HCT116 (cell line): Measurements from ENCODE around the gene RASIP1. TPM values are rescaled to one million over a fixed set of nuclear protein-coding genes. Genes with fewer than 3 reads are reported as not detected.

Experiments
- ATAC-seq: fragments of 200-7000 bp; cut with Tn5 transposase; 2 replicates; pipeline ENCODE4 v1.9.1; 2020; ENCODE audit warnings: mild to moderate bottlenecking, moderate library complexity
- BruUV-seq: library from RNA; stranded (reverse); fragments of 400-500 nt; replicated peaks from 2 replicates; lab custom pipeline; 2021; lab: Mats Ljungman, UMichigan
- CTCF ChIA-PET: fragments of 300-600 bp; sonication (Branson Sonifier 250); formaldehyde crosslinking; loops from one replicate; lab custom pipeline; 2021; ENCODE audit warnings: antibody characterized with exemption; lab: Charles Lee
- POLR2A ChIA-PET: fragments of 300-600, 350-600 bp; sonication (Branson Sonifier 250); formaldehyde crosslinking; loops from one replicate; lab custom pipeline; 2021; ENCODE audit warnings: antibody characterized with exemption; lab: Charles Lee
- RAD21 ChIA-PET, 2 experiments: fragments of 300-600 bp; sonication (Branson Sonifier 250); formaldehyde crosslinking; loops; one replicate each; lab custom pipeline; 2023; ENCODE audit warnings: low total read pairs in 2 of 2; ENCODE audit not compliant: uncharacterized antibody in 2 of 2, unreplicated experiment in 2 of 2, low non-redundant PET in 1 of 2; lab: Charles Lee
- DNase-seq: peaks from one replicate; pipeline ENCODE4 v3.0.0-alpha.2; 2010; ENCODE audit warnings: low read depth, low spot score
- H2AFZ ChIP-seq: fragments of 200-600 bp; shearing (Covaris generic), sonication (generic); 2 replicates; pipeline ENCODE4 v1.6.1; 2017; ENCODE audit warnings: low read depth, mixed run types, mixed read lengths, antibody characterized with exemption, low read length; ENCODE audit not compliant: poor library complexity, severe bottlenecking
- H3K27ac ChIP-seq: 2 replicates; pipeline ENCODE4 v1.5.1; 2012; ENCODE audit warnings: low read depth, low read length
- H3K27me3 ChIP-seq: fragments of 200-600 bp; sonication (generic); 2 replicates; pipeline ENCODE4 v1.6.1; 2016; ENCODE audit warnings: mixed run types, low read length, mixed read lengths; ENCODE audit not compliant: insufficient read depth
- H3K36me3 ChIP-seq, 2 experiments: fragments of 200-500 bp in 1 of 2; fragments of 200-600 bp in 1 of 2; sonication (Bioruptor generic) in 1 of 2; sonication (generic) in 1 of 2; 2 replicates each; pipeline versions ENCODE4 v1.5.1 to v1.6.1; 2014 to 2016; ENCODE audit warnings: low read length in 2 of 2, inconsistent platforms in 1 of 2, mixed read lengths in 1 of 2, mixed run types in 1 of 2; ENCODE audit not compliant: insufficient read depth in 2 of 2, control insufficient read depth in 1 of 2
- H3K4me1 ChIP-seq, 2 experiments: fragments of 200-600 bp in 1 of 2; sonication (generic) in 1 of 2; 2 replicates each; pipeline versions ENCODE4 v1.5.1 to v1.6.1; 2012 to 2017; ENCODE audit warnings: low read length in 2 of 2, inconsistent platforms in 1 of 2, mild to moderate bottlenecking in 1 of 2, mixed read lengths in 1 of 2, mixed run types in 1 of 2, moderate library complexity in 1 of 2; ENCODE audit not compliant: insufficient read depth in 2 of 2, control insufficient read depth in 1 of 2
- H3K4me2 ChIP-seq: fragments of 200-600 bp; sonication (generic); 2 replicates; pipeline ENCODE4 v1.6.1; 2017; ENCODE audit warnings: mixed run types, low read length, mixed read lengths
- H3K4me3 ChIP-seq, 2 experiments: fragments of 200-600 bp in 1 of 2; sonication (generic) in 1 of 2; replicated peaks in 1 of 2; 2 replicates each; pipeline ENCODE4 v1.5.1; 2011 to 2016; ENCODE audit warnings: low read length in 2 of 2, control low read depth in 1 of 2, low read depth in 1 of 2, mild to moderate bottlenecking in 1 of 2, mixed read lengths in 1 of 2, mixed run types in 1 of 2
- H3K79me2 ChIP-seq: fragments of 200-600 bp; sonication (generic); 2 replicates; pipeline ENCODE4 v1.6.1; 2017; ENCODE audit warnings: mild to moderate bottlenecking, mixed run types, low read length, moderate library complexity, mixed read lengths; ENCODE audit not compliant: insufficient read depth
- H3K9ac ChIP-seq: fragments of 200-600 bp; sonication (generic); 2 replicates; pipeline ENCODE4 v1.6.1; 2016; ENCODE audit warnings: low read length, mixed read lengths
- H3K9me2 ChIP-seq: fragments of 200-600 bp; sonication (generic), shearing (Covaris generic); 2 replicates; pipeline ENCODE4 v1.6.1; 2017; ENCODE audit warnings: mixed run types, mild to moderate bottlenecking, moderate library complexity; ENCODE audit not compliant: insufficient read depth
- H3K9me3 ChIP-seq, 2 experiments: fragments of 200-500 bp in 1 of 2; fragments of 200-600 bp in 1 of 2; sonication (Bioruptor generic) in 1 of 2; sonication (generic) in 1 of 2; 2 replicates each; pipeline ENCODE4 v1.6.1; 2014 to 2017; ENCODE audit warnings: low read length in 2 of 2, mixed read lengths in 2 of 2, inconsistent platforms in 1 of 2, low read depth in 1 of 2, mild to moderate bottlenecking in 1 of 2, mixed run types in 1 of 2, moderate library complexity in 1 of 2; ENCODE audit not compliant: control insufficient read depth in 1 of 2, insufficient read depth in 1 of 2
- H4K20me1 ChIP-seq: fragments of 200-600 bp; sonication (generic), shearing (Covaris generic); 2 replicates; pipeline ENCODE4 v1.6.1; 2017; ENCODE audit warnings: mixed run types, mild to moderate bottlenecking, moderate library complexity; ENCODE audit not compliant: insufficient read depth
- CBX3 ChIP-seq: IDR thresholded peaks from 2 replicates; pipeline ENCODE4 v1.6.1; 2012; ENCODE audit warnings: low read depth
- CEBPB ChIP-seq: IDR thresholded peaks from 2 replicates; pipeline ENCODE4 v1.6.1; 2012; ENCODE audit warnings: low read depth
- ELF1 ChIP-seq: IDR thresholded peaks from 2 replicates; pipeline ENCODE4 v1.6.1; 2012; ENCODE audit warnings: low read depth, borderline replicate concordance
- EZH2 ChIP-seq: fragments of 200-600 bp; sonication (generic); IDR thresholded peaks from 2 replicates; pipeline ENCODE4 v1.6.1; 2017; ENCODE audit warnings: antibody characterized with exemption, mixed run types
- EZH2phosphoT487 ChIP-seq: fragments of 200-600 bp; IDR thresholded peaks from 2 replicates; pipeline ENCODE4 v1.6.1; 2018; ENCODE audit warnings: antibody characterized with exemption, borderline replicate concordance
- FOSL1 ChIP-seq: IDR thresholded peaks from 2 replicates; pipeline ENCODE4 v1.6.1; 2012; ENCODE audit warnings: low read depth
- JUND ChIP-seq: IDR thresholded peaks from 2 replicates; pipeline ENCODE4 v1.6.1; 2012
- POLR2A ChIP-seq: IDR thresholded peaks from 2 replicates; pipeline ENCODE4 v1.7.0; 2011; ENCODE audit warnings: borderline replicate concordance; ENCODE audit not compliant: insufficient read depth, insufficient read length; ENCODE audit errors: extremely low read depth
- RAD21 ChIP-seq: IDR thresholded peaks from 2 replicates; pipeline ENCODE4 v1.6.1; 2012; ENCODE audit warnings: low read depth, mild to moderate bottlenecking
- SP1 ChIP-seq: IDR thresholded peaks from 2 replicates; pipeline ENCODE4 v1.6.1; 2012; ENCODE audit warnings: low read depth
- SRF ChIP-seq: IDR thresholded peaks from 2 replicates; pipeline ENCODE4 v1.6.1; 2012; ENCODE audit warnings: low read depth
- TCF7L2 ChIP-seq: IDR thresholded peaks from 2 replicates; pipeline ENCODE4 v1.7.0; 2011; ENCODE audit warnings: borderline replicate concordance, inconsistent platforms; ENCODE audit not compliant: insufficient read depth, insufficient read length; ENCODE audit errors: extremely low read depth
- YY1 ChIP-seq: IDR thresholded peaks from 2 replicates; pipeline ENCODE4 v1.6.1; 2011; ENCODE audit warnings: low read length, low read depth, moderate library complexity, mild to moderate bottlenecking; ENCODE audit not compliant: insufficient replicate concordance; ENCODE audit errors: extremely low read depth
- ZBTB33 ChIP-seq: IDR thresholded peaks from 2 replicates; pipeline ENCODE4 v1.6.1; 2011; ENCODE audit warnings: mild to moderate bottlenecking, low read length, moderate library complexity; ENCODE audit not compliant: insufficient replicate concordance; ENCODE audit errors: extremely low read depth
- ZFX ChIP-seq: fragments of 450-650 bp; IDR thresholded peaks from 2 replicates; pipeline ENCODE4 v1.6.1; 2017
- ZNF274 ChIP-seq: fragments of 200-500 bp; sonication (Bioruptor generic); IDR thresholded peaks from 2 replicates; pipeline ENCODE4 v1.6.1; 2014; ENCODE audit warnings: mild to moderate bottlenecking, low read depth, low read length, inconsistent platforms
- intact Hi-C: fragments of 100-400 bp; cut with micrococcal nuclease; formaldehyde crosslinking; loops from 2 replicates; pipeline ENCODE4 v1.10.0; 2022
- total RNA-seq: library from RNA; stranded (reverse); gene quantifications from one replicate; pipeline ENCODE4 v1.2.1, GENCODE V29; 2021; ENCODE audit not compliant: unreplicated experiment
- TF ChIP-seq, protein P1 (sequence below): IDR thresholded peaks from 2 replicates; pipeline ENCODE4 v1.6.1; 2012
- TF ChIP-seq, protein P2 (sequence below), 3 experiments: fragments of 200-600 bp in 1 of 3; sonication (generic) in 1 of 3; IDR thresholded peaks in 2 of 3; conservative IDR thresholded peaks in 1 of 3; 2 replicates each; pipeline ENCODE4 v1.5.1; 2012 to 2017; ENCODE audit warnings: low read depth in 2 of 3, low read length in 2 of 3, antibody characterized with exemption in 1 of 3, borderline replicate concordance in 1 of 3, control low read depth in 1 of 3, mild to moderate bottlenecking in 1 of 3, mixed read lengths in 1 of 3, mixed run types in 1 of 3, moderate library complexity in 1 of 3; ENCODE audit not compliant: insufficient read depth in 1 of 3
- TF ChIP-seq, protein P3 (sequence below): IDR thresholded peaks from 2 replicates; pipeline ENCODE4 v1.6.1; 2012

RASIP1 gene
- total RNA-seq, 1 experiment from 2014 or later = 1.9 TPM

DNA sequence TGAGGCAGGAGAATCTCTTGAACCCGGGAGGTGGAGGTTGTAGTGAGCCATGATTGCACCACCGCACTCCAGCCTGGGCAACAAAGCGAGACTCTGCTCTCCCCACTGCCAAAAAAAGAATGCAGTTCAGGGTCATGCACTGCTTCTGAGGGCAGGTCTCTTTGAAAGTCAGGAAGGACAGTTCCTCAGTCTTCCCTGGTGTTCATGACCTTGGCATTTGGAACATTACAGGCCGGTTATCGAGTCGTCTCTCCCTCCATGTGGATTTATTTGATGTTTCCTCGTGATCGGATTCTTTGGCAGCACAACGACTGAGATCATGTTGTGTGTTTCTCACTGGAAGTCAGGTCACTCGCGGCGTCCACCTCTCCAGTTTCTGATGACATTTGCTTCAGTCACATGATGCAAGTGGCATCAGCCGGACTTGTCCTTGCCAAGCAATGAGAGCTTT lies 32.1 kb upstream of the RASIP1 start:
- intact Hi-C loops = no loop called here
- H3K4me1 ChIP-seq = peaks cover 12 to 30% of the 10 kb centered on the region in 2 experiments
- no peak overlapping the region for H3K9ac ChIP-seq
- H3K27me3 ChIP-seq = no peaks in the 10 kb centered on the region
- H4K20me1 ChIP-seq = no peaks in the 10 kb centered on the region
- H3K9me2 ChIP-seq = no peaks in the 10 kb centered on the region
- no peak for DNase-seq
- ChIA-PET RAD21 (no interaction called here), CTCF (interaction anchor here (1.1 kb wide), 1 partner anchor 71 kb away, joined by 3 read pairs; no protein-coding TSS in a partner anchor), POLR2A (no interaction called here)
- no TSS peak for BruUV-seq
- no peak overlapping the region for H3K4me2 ChIP-seq
- H3K27ac ChIP-seq = no peak overlapping the region
- no peak overlapping the region for H2AFZ ChIP-seq
- H3K4me3 ChIP-seq = no peak overlapping the region
- no peaks in the 10 kb centered on the region for H3K79me2 ChIP-seq
- TF ChIP-seq CBX3 (no peak), TCF7L2 (no peak), RAD21 (no peak), EZH2 (no peak), ZBTB33 (no peak), JUND (no peak), POLR2A (no peak), ZFX (no peak), SP1 (no peak), YY1 (no peak), FOSL1 (no peak), SRF (no peak), ELF1 (no peak), CEBPB (no peak), ZNF274 (no peak), EZH2phosphoT487 (no peak)
- TF ChIP-seq, protein P1, sequence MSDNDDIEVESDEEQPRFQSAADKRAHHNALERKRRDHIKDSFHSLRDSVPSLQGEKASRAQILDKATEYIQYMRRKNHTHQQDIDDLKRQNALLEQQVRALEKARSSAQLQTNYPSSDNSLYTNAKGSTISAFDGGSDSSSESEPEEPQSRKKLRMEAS = no peak
- TF ChIP-seq, protein P2, sequence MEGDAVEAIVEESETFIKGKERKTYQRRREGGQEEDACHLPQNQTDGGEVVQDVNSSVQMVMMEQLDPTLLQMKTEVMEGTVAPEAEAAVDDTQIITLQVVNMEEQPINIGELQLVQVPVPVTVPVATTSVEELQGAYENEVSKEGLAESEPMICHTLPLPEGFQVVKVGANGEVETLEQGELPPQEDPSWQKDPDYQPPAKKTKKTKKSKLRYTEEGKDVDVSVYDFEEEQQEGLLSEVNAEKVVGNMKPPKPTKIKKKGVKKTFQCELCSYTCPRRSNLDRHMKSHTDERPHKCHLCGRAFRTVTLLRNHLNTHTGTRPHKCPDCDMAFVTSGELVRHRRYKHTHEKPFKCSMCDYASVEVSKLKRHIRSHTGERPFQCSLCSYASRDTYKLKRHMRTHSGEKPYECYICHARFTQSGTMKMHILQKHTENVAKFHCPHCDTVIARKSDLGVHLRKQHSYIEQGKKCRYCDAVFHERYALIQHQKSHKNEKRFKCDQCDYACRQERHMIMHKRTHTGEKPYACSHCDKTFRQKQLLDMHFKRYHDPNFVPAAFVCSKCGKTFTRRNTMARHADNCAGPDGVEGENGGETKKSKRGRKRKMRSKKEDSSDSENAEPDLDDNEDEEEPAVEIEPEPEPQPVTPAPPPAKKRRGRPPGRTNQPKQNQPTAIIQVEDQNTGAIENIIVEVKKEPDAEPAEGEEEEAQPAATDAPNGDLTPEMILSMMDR (IDR thresholded peaks at IDR 0.05 in 2 of 3, conservative IDR thresholded peaks at IDR 0.05 in 1 of 3; ENCODE audit: borderline replicate concordance in 1 of 3, insufficient read depth in 1 of 3, low read depth in 2 of 3, low read length in 2 of 3) = no peak
- TF ChIP-seq, protein P3, sequence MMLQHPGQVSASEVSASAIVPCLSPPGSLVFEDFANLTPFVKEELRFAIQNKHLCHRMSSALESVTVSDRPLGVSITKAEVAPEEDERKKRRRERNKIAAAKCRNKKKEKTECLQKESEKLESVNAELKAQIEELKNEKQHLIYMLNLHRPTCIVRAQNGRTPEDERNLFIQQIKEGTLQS = no peak
- H3K9me3 ChIP-seq = no peaks in the 10 kb centered on the region
- ATAC-seq = no peak
- H3K36me3 ChIP-seq = no peaks in the 10 kb centered on the region
